Breast epithelium (tissue), 4 donors: Measurements from ENCODE around the gene VSIG8. TPM values are rescaled to one million over a fixed set of nuclear protein-coding genes. Genes with fewer than 3 reads are reported as not detected.

ENCODE experiments used
- DNase-seq, 2 donors: peaks; one replicate each; pipeline ENCODE4 v3.0.0-alpha.2; 2019; ENCODE audit warnings: low spot score in 2 of 2
- H3K27ac ChIP-seq, 2 donors: fragments of 200-600 bp; sonication (generic) in 1 of 2; one replicate each; pipeline ENCODE4 v1.5.1; 2016 to 2019; ENCODE audit warnings: mild to moderate bottlenecking in 1 of 2
- H3K27me3 ChIP-seq, 2 donors: fragments of 200-600 bp; sonication (generic) in 1 of 2; one replicate each; pipeline versions ENCODE4 v1.5.1 to v1.6.0; 2017 to 2019; ENCODE audit warnings: control low read depth in 1 of 2, mild to moderate bottlenecking in 1 of 2
- H3K36me3 ChIP-seq: fragments of 200-600 bp; one replicate; pipeline ENCODE4 v1.5.1; 2019
- H3K4me1 ChIP-seq, 2 donors: fragments of 200-600 bp; sonication (generic); one replicate each; pipeline ENCODE4 v1.5.1; 2016 to 2019; ENCODE audit warnings: control low read depth in 1 of 2
- H3K4me3 ChIP-seq, 3 donors: fragments of 200-600 bp; sonication (generic); 1 replicate in 2 of 3; 2 replicates in 1 of 3; pipeline ENCODE4 v1.5.1; 2016 to 2019; ENCODE audit warnings: mild to moderate bottlenecking in 3 of 3, moderate library complexity in 2 of 3
- H3K9me3 ChIP-seq, 2 donors: fragments of 200-600 bp; sonication (generic) in 1 of 2; one replicate each; pipeline ENCODE4 v1.5.1; 2016 to 2019; ENCODE audit warnings: control low read depth in 1 of 2
- CTCF ChIP-seq, 3 donors: fragments of 450-650 bp; IDR thresholded peaks; one replicate each; pipeline ENCODE4 v1.5.1; 2016 to 2017; ENCODE audit warnings: antibody characterized with exemption in 3 of 3, mild to moderate bottlenecking in 3 of 3, moderate library complexity in 3 of 3
- POLR2A ChIP-seq: fragments of 450-650 bp; IDR thresholded peaks from one replicate; pipeline ENCODE4 v1.6.1; 2016; ENCODE audit warnings: antibody characterized with exemption, mild to moderate bottlenecking, moderate library complexity
- POLR2AphosphoS5 ChIP-seq, 3 donors: sonication (generic); formaldehyde crosslinking; IDR thresholded peaks; one replicate each; pipeline ENCODE4 v1.6.1; 2017; ENCODE audit warnings: antibody characterized with exemption in 3 of 3
- intact Hi-C: fragments of 100-400 bp; cut with DNase I; formaldehyde crosslinking; loops from one replicate; pipeline ENCODE4 v1.15.1; 2023; ENCODE audit warnings: low total_unique reads
- total RNA-seq, 3 donors: library from RNA; depleted of rRNA; stranded (reverse); fragments of >200 nt; gene quantifications; one replicate each; pipeline ENCODE4 v1.1.0, GENCODE V29; 2016

Gene VSIG8
- total RNA-seq, 3 donors from 2014 or later: 0.15 to 0.16 TPM; not detected in 1

GRCh38 chr1:159823406-159823805 lies 39.1 kb downstream of the VSIG8 start:
- intact Hi-C loops: no loop called here

GRCh38 chr1:159821171-159821867 lies 41.1 kb downstream of the VSIG8 start:
- DNase-seq: no peak
- H3K4me3 ChIP-seq: no peak overlapping the region
- intact Hi-C loops: no loop called here
- H3K27ac ChIP-seq: no peak overlapping the region
- TF ChIP-seq POLR2AphosphoS5 (IDR thresholded peaks at IDR 0.05) (no peak), CTCF (IDR thresholded peaks at IDR 0.05) (no peak), POLR2A (no peak)
- H3K27me3 ChIP-seq: peaks cover 0 to 7% of the 10 kb centered on the region in 2 donors
- H3K4me1 ChIP-seq: no peaks in the 10 kb centered on the region
- H3K9me3 ChIP-seq: no peaks in the 10 kb centered on the region
- no peaks in the 10 kb centered on the region for H3K36me3 ChIP-seq

More at GRCh38 chr1:159823406-159823805, 39.1 kb downstream of the VSIG8 start:
- H3K9me3 ChIP-seq: no peaks in the 10 kb centered on the region
- no peaks in the 10 kb centered on the region for H3K4me1 ChIP-seq
- H3K27me3 ChIP-seq: peaks cover 0 to 7% of the 10 kb centered on the region in 2 donors
- no peak overlapping the region for H3K4me3 ChIP-seq
- no peak for TF ChIP-seq CTCF (IDR thresholded peaks at IDR 0.05)
- TF ChIP-seq POLR2A: no peak
- no peak for TF ChIP-seq POLR2AphosphoS5 (IDR thresholded peaks at IDR 0.05)
- no peak for DNase-seq
- H3K27ac ChIP-seq: no peak overlapping the region
- H3K36me3 ChIP-seq: no peaks in the 10 kb centered on the region

DNA sequence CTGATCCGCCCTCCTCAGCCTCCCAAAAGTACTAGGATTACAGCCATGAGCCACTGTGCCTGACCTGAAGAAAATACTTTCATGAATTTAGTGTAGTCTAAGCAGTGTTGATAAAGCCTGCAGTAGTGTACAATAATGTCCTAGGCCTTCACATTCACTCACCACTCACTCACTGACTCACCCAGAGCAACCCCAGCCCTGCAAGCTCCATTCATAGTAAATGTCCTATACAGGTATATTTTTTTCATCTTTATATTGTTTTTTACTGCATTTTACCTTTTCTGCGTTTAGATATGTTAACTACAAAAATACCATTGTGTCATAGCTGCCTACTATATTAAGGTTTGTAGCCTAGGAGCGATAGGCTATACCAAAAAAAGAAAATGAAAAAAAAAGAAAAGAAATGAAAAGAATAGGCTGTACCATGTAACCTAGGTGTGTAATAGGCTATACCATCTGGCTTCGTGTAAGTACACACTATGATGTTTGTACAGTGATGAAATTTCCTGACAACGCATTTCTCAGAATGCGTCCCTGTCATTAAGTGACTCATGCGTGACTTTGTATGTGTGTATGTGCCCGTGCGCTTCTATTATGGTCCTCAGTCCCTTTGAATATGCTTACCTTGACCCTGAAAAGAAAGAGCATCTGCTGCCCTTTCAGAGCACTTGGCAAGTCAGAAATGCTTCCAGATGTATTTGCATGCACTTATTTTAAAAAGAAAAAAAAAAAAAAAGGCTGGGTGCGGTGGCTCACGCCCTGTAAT lies 45.0 kb downstream of the VSIG8 start:
- intact Hi-C loops: no loop called here
- no peak for DNase-seq
- TF ChIP-seq POLR2AphosphoS5 (IDR thresholded peaks at IDR 0.05) (no peak), POLR2A (no peak), CTCF (IDR thresholded peaks at IDR 0.05) (no peak)
- H3K36me3 ChIP-seq: no peaks in the 10 kb centered on the region
- H3K4me3 ChIP-seq: no peak overlapping the region
- H3K4me1 ChIP-seq: no peaks in the 10 kb centered on the region
- H3K9me3 ChIP-seq: no peaks in the 10 kb centered on the region
- H3K27ac ChIP-seq: no peak overlapping the region
- peaks cover 0 to 3% of the 10 kb centered on the region in 2 donors for H3K27me3 ChIP-seq

GRCh38 chr1:159815926-159816325 lies 46.5 kb downstream of the VSIG8 start:
- DNase-seq: no peak
- no peak for TF ChIP-seq POLR2A
- TF ChIP-seq POLR2AphosphoS5 (IDR thresholded peaks at IDR 0.05): no peak
- TF ChIP-seq CTCF (IDR thresholded peaks at IDR 0.05): no peak
- Histone ChIP-seq H3K27ac (no peak overlapping the region), H3K4me1 (no peaks in the 10 kb centered on the region), H3K4me3 (no peak overlapping the region), H3K27me3 (no peaks in the 10 kb centered on the region), H3K9me3 (no peaks in the 10 kb centered on the region), H3K36me3 (no peaks in the 10 kb centered on the region)
- intact Hi-C loops: no loop called here

DNA sequence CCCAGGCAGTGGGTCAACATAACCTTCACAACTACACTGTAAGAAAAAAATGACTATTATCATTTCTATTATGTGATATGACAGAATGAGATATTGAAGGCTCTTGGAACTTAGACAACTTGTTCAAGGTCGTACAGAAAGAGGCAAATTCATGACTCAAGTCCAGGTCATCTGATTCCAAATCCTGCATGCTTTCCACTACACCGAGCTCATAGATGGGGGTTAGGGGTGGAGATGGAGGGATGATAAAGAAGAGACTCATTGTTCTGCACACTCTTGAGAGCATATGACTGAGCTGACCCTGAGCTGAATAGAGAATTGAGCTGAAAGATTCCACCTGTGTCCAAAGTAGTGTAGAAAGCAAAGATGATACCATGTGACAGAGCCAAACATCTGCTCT lies 57.5 kb downstream of the VSIG8 start:
- DNase-seq: no peak
- Histone ChIP-seq H3K36me3 (no peaks in the 10 kb centered on the region), H3K4me1 (no peaks in the 10 kb centered on the region), H3K27me3 (no peaks in the 10 kb centered on the region), H3K27ac (no peak overlapping the region), H3K4me3 (no peak overlapping the region), H3K9me3 (no peaks in the 10 kb centered on the region)
- TF ChIP-seq POLR2A (no peak), POLR2AphosphoS5 (IDR thresholded peaks at IDR 0.05) (no peak), CTCF (IDR thresholded peaks at IDR 0.05) (no peak)
- intact Hi-C loops: no loop called here
